ENCODE data around the gene NDRG3.

Gene NDRG3

DNA sequence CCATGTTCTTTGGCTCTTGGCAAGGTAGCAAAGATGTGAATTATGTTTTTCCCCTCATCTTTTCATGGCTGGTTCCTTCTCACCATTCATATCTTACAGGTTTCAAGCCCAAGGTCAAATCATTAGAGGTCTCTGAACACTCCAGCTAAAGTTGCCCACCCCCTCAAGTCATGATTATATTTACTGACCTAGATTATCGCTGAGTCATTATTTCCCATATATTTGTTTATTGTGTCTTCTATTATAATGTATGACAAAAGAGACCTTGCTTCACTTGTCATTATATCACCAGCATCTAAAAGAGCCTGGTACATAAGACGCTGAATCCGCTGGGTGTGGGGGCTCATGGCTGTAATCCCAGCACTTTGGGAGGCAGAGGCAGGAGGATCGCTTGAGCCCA is 15.2 kb upstream of the NDRG3 start:
- H2AFZ ChIP-seq (ENCODE audit: low read depth, low read length), result no peak overlapping the region
- H3K36me3 ChIP-seq (ENCODE audit: control insufficient read depth in 1 of 2, insufficient read depth in 2 of 2, low read depth in 1 of 2, low read length in 2 of 2), result peaks cover 0 to 31% of the 10 kb centered on the region in 2 experiments
- no peak overlapping the region for H3K14ac ChIP-seq (ENCODE audit: low read length in 2 of 2)
- no peak overlapping the region for H3K4me2 ChIP-seq (ENCODE audit: low read length, poor library complexity, severe bottlenecking)
- H4K8ac ChIP-seq (ENCODE audit: low read length), result no peak overlapping the region
- no peak overlapping the region for H3K4me3 ChIP-seq (ENCODE audit: insufficient read depth in 1 of 2, low read depth in 1 of 2, low read length in 2 of 2)
- H3K27ac ChIP-seq (ENCODE audit: low read length, poor library complexity, severe bottlenecking), result no peak overlapping the region
- H3K4me1 ChIP-seq (ENCODE audit: control insufficient read depth, insufficient read depth, low read depth, low read length), result no peaks in the 10 kb centered on the region
- H2BK12ac ChIP-seq (ENCODE audit: low read length in 2 of 2), result no peak overlapping the region
- no peak overlapping the region for H4K91ac ChIP-seq (ENCODE audit: low read length)
- DNase-seq, result no peak
- no peak overlapping the region for H2BK15ac ChIP-seq (ENCODE audit: low read depth, poor library complexity, severe bottlenecking)
- H3K4ac ChIP-seq (ENCODE audit: low read depth in 1 of 2, low read length in 2 of 2), result no peak overlapping the region
- no peaks in the 10 kb centered on the region for H3K27me3 ChIP-seq (ENCODE audit: control insufficient read depth in 1 of 2, insufficient read depth in 1 of 2, low read length in 2 of 2)
- H3K9ac ChIP-seq (ENCODE audit: low read length), result no peak overlapping the region
- no peak overlapping the region for H3K18ac ChIP-seq (ENCODE audit: low read depth in 1 of 2, low read length in 2 of 2)
- no peak overlapping the region for H2BK5ac ChIP-seq (ENCODE audit: low read depth, low read length, poor library complexity, severe bottlenecking)
- no peaks in the 10 kb centered on the region for H3K9me3 ChIP-seq (ENCODE audit: control insufficient read depth, low read length)
- H2AK5ac ChIP-seq (ENCODE audit: low read length, severe bottlenecking), result no peak overlapping the region
- 97% methylated on average over 3 of the region's 4 CpGs for WGBS
- no peak overlapping the region for H2BK120ac ChIP-seq (ENCODE audit: low read depth, low read length)
- no peaks in the 10 kb centered on the region for H3K79me1 ChIP-seq (replicated peaks; ENCODE audit: low read length, poor library complexity, severe bottlenecking)
- H3K23ac ChIP-seq (ENCODE audit: low read length in 2 of 2), result no peak overlapping the region

DNA sequence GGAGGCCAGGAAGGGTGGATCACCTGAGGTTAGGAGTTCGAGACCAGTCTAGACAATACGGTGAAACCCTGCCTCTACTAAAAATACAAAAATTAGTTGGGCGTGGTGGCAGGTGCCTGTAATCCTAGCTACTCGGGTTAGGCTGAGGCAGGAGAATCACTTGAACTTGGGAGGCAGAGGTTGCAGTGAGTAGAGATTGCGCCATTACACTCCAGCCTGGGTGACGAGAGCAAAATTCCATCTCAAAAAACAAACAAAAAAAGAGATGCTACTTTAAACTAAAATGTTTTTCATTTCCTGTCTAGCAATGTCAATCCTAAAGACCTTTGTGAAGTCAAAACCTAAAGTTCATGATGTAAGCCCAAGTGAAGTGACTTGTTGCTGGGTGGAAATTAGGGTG is 14.8 kb upstream of the NDRG3 start:
- no peak overlapping the region for H3K14ac ChIP-seq (ENCODE audit: low read length in 2 of 2)
- H4K8ac ChIP-seq (ENCODE audit: low read length), result no peak overlapping the region
- no peak for DNase-seq
- H3K27me3 ChIP-seq (ENCODE audit: control insufficient read depth in 1 of 2, insufficient read depth in 1 of 2, low read length in 2 of 2), result no peaks in the 10 kb centered on the region
- no peak overlapping the region for H3K9ac ChIP-seq (ENCODE audit: low read length)
- H3K4me2 ChIP-seq (ENCODE audit: low read length, poor library complexity, severe bottlenecking), result no peak overlapping the region
- no peaks in the 10 kb centered on the region for H3K4me1 ChIP-seq (ENCODE audit: control insufficient read depth, insufficient read depth, low read depth, low read length)
- H2AFZ ChIP-seq (ENCODE audit: low read depth, low read length), result no peak overlapping the region
- no peak overlapping the region for H2BK12ac ChIP-seq (ENCODE audit: low read length in 2 of 2)
- H4K91ac ChIP-seq (ENCODE audit: low read length), result no peak overlapping the region
- H2BK15ac ChIP-seq (ENCODE audit: low read depth, poor library complexity, severe bottlenecking), result no peak overlapping the region
- no peak overlapping the region for H2AK5ac ChIP-seq (ENCODE audit: low read length, severe bottlenecking)
- H2BK120ac ChIP-seq (ENCODE audit: low read depth, low read length), result no peak overlapping the region
- no peak overlapping the region for H3K23ac ChIP-seq (ENCODE audit: low read length in 2 of 2)
- H3K36me3 ChIP-seq (ENCODE audit: control insufficient read depth in 1 of 2, insufficient read depth in 2 of 2, low read depth in 1 of 2, low read length in 2 of 2), result peaks cover 0 to 32% of the 10 kb centered on the region in 2 experiments
- H3K79me1 ChIP-seq (replicated peaks; ENCODE audit: low read length, poor library complexity, severe bottlenecking), result no peaks in the 10 kb centered on the region
- no peak overlapping the region for H3K27ac ChIP-seq (ENCODE audit: low read length, poor library complexity, severe bottlenecking)
- WGBS, result 97% methylated on average over 5 of the region's 6 CpGs
- no peak overlapping the region for H3K4ac ChIP-seq (ENCODE audit: low read depth in 1 of 2, low read length in 2 of 2)
- H3K4me3 ChIP-seq (ENCODE audit: insufficient read depth in 1 of 2, low read depth in 1 of 2, low read length in 2 of 2), result no peak overlapping the region
- H3K9me3 ChIP-seq (ENCODE audit: control insufficient read depth, low read length), result no peaks in the 10 kb centered on the region
- H3K18ac ChIP-seq (ENCODE audit: low read depth in 1 of 2, low read length in 2 of 2), result no peak overlapping the region
- no peak overlapping the region for H2BK5ac ChIP-seq (ENCODE audit: low read depth, low read length, poor library complexity, severe bottlenecking)

DNA sequence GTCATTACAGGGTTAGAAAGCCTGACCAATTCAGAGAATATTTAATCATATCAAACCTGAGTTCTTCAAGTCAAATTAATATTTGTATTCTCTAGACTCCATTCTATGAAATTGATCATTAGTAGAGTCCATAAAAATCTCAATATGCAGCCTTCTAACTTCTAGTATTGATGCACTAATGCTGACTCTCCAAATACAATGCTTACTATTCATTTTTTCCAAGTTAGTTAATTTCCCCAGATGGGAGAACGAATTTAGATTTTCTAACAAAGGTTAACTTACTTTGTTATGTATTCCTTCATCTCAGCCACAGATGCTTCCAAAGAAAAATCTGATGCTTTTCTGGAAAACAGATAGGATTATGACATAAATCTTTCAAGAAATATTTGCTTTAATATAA is 12.4 kb upstream of the NDRG3 start:
- H3K4ac ChIP-seq (ENCODE audit: low read depth in 1 of 2, low read length in 2 of 2), result no peak overlapping the region
- no peak for DNase-seq
- H3K36me3 ChIP-seq (ENCODE audit: control insufficient read depth in 1 of 2, insufficient read depth in 2 of 2, low read depth in 1 of 2, low read length in 2 of 2), result peaks cover 0 to 33% of the 10 kb centered on the region in 2 experiments
- H3K27me3 ChIP-seq (ENCODE audit: control insufficient read depth in 1 of 2, insufficient read depth in 1 of 2, low read length in 2 of 2), result no peaks in the 10 kb centered on the region
- H3K14ac ChIP-seq (ENCODE audit: low read length in 2 of 2), result no peak overlapping the region
- H3K4me2 ChIP-seq (ENCODE audit: low read length, poor library complexity, severe bottlenecking), result no peak overlapping the region
- H4K91ac ChIP-seq (ENCODE audit: low read length), result no peak overlapping the region
- no peaks in the 10 kb centered on the region for H3K79me1 ChIP-seq (replicated peaks; ENCODE audit: low read length, poor library complexity, severe bottlenecking)
- H2BK120ac ChIP-seq (ENCODE audit: low read depth, low read length), result no peak overlapping the region
- no peak overlapping the region for H2BK15ac ChIP-seq (ENCODE audit: low read depth, poor library complexity, severe bottlenecking)
- H3K23ac ChIP-seq (ENCODE audit: low read length in 2 of 2), result no peak overlapping the region
- H3K9ac ChIP-seq (ENCODE audit: low read length), result no peak overlapping the region
- no peak overlapping the region for H2BK12ac ChIP-seq (ENCODE audit: low read length in 2 of 2)
- no peak overlapping the region for H2AFZ ChIP-seq (ENCODE audit: low read depth, low read length)
- H3K9me3 ChIP-seq (ENCODE audit: control insufficient read depth, low read length), result no peaks in the 10 kb centered on the region
- no peak overlapping the region for H4K8ac ChIP-seq (ENCODE audit: low read length)
- 100% methylated on average over 1 of the region's 1 CpG for WGBS
- no peak overlapping the region for H3K27ac ChIP-seq (ENCODE audit: low read length, poor library complexity, severe bottlenecking)
- H2AK5ac ChIP-seq (ENCODE audit: low read length, severe bottlenecking), result no peak overlapping the region
- no peak overlapping the region for H3K18ac ChIP-seq (ENCODE audit: low read depth in 1 of 2, low read length in 2 of 2)
- H3K4me1 ChIP-seq (ENCODE audit: control insufficient read depth, insufficient read depth, low read depth, low read length), result peaks cover 4% of the 10 kb centered on the region
- H2BK5ac ChIP-seq (ENCODE audit: low read depth, low read length, poor library complexity, severe bottlenecking), result no peak overlapping the region
- no peak overlapping the region for H3K4me3 ChIP-seq (ENCODE audit: insufficient read depth in 1 of 2, low read depth in 1 of 2, low read length in 2 of 2)

DNA sequence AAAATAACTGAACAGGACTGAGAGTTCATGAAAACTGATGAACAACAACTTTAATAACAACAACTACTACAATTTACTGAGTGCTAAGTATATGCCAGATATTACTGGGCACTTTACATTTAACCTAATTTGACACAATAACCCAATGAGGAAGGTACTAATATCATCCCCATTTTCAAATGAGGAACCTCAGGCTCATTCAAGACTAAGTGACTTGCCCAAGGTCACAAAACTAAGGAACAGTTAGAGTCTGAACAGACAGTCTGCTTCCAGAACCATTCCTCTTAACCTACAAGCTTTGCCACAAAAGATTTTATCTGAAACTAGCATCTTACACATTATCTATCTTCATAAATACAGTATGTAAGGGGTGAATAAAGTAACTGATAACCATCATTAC is 10.6 kb upstream of the NDRG3 start:
- no peak overlapping the region for H3K14ac ChIP-seq (ENCODE audit: low read length in 2 of 2)
- H3K4me2 ChIP-seq (ENCODE audit: low read length, poor library complexity, severe bottlenecking), result no peak overlapping the region
- no peak overlapping the region for H3K27ac ChIP-seq (ENCODE audit: low read length, poor library complexity, severe bottlenecking)
- H2BK15ac ChIP-seq (ENCODE audit: low read depth, poor library complexity, severe bottlenecking), result no peak overlapping the region
- H3K4me3 ChIP-seq (ENCODE audit: insufficient read depth in 1 of 2, low read depth in 1 of 2, low read length in 2 of 2), result no peak overlapping the region
- H3K4me1 ChIP-seq (ENCODE audit: control insufficient read depth, insufficient read depth, low read depth, low read length), result peaks cover 4% of the 10 kb centered on the region
- no peak overlapping the region for H3K23ac ChIP-seq (ENCODE audit: low read length in 2 of 2)
- no peaks in the 10 kb centered on the region for H3K79me1 ChIP-seq (replicated peaks; ENCODE audit: low read length, poor library complexity, severe bottlenecking)
- no peak overlapping the region for H2AK5ac ChIP-seq (ENCODE audit: low read length, severe bottlenecking)
- H3K27me3 ChIP-seq (ENCODE audit: control insufficient read depth in 1 of 2, insufficient read depth in 1 of 2, low read length in 2 of 2), result no peaks in the 10 kb centered on the region
- no peak overlapping the region for H3K9ac ChIP-seq (ENCODE audit: low read length)
- H3K4ac ChIP-seq (ENCODE audit: low read depth in 1 of 2, low read length in 2 of 2), result no peak overlapping the region
- H2BK12ac ChIP-seq (ENCODE audit: low read length in 2 of 2), result no peak overlapping the region
- no peak overlapping the region for H2BK5ac ChIP-seq (ENCODE audit: low read depth, low read length, poor library complexity, severe bottlenecking)
- no peaks in the 10 kb centered on the region for H3K9me3 ChIP-seq (ENCODE audit: control insufficient read depth, low read length)
- H4K91ac ChIP-seq (ENCODE audit: low read length), result no peak overlapping the region
- no peak overlapping the region for H2BK120ac ChIP-seq (ENCODE audit: low read depth, low read length)
- no peak overlapping the region for H2AFZ ChIP-seq (ENCODE audit: low read depth, low read length)
- no peak overlapping the region for H3K18ac ChIP-seq (ENCODE audit: low read depth in 1 of 2, low read length in 2 of 2)
- DNase-seq, result no peak
- no peak overlapping the region for H4K8ac ChIP-seq (ENCODE audit: low read length)
- peaks cover 5 to 47% of the 10 kb centered on the region in 2 experiments for H3K36me3 ChIP-seq (ENCODE audit: control insufficient read depth in 1 of 2, insufficient read depth in 2 of 2, low read depth in 1 of 2, low read length in 2 of 2)

All from mesenchymal stem cell (in vitro differentiated cells and primary cell).